ENCODE results near the gene C2orf68.

- no peak for TF ChIP-seq POLR2A (IDR thresholded peaks at IDR 0.05)
- TF ChIP-seq, protein P1, sequence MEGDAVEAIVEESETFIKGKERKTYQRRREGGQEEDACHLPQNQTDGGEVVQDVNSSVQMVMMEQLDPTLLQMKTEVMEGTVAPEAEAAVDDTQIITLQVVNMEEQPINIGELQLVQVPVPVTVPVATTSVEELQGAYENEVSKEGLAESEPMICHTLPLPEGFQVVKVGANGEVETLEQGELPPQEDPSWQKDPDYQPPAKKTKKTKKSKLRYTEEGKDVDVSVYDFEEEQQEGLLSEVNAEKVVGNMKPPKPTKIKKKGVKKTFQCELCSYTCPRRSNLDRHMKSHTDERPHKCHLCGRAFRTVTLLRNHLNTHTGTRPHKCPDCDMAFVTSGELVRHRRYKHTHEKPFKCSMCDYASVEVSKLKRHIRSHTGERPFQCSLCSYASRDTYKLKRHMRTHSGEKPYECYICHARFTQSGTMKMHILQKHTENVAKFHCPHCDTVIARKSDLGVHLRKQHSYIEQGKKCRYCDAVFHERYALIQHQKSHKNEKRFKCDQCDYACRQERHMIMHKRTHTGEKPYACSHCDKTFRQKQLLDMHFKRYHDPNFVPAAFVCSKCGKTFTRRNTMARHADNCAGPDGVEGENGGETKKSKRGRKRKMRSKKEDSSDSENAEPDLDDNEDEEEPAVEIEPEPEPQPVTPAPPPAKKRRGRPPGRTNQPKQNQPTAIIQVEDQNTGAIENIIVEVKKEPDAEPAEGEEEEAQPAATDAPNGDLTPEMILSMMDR (IDR thresholded peaks at IDR 0.05) = no peak
Observed at GRCh38 chr2:85564144-85564563, 47.7 kb downstream of the C2orf68 start.
